ENCODE results near the gene CCDC8.
"Not testable (repeated sequence)": the region's sequence is repeated elsewhere in the genome, so short reads cannot be mapped to it uniquely, and the experiment has no call there.

Gene CCDC8

GRCh38 chr19:46404753-46405468 is 8.5 kb downstream of the CCDC8 start:
- no peak for DNase-seq (ENCODE audit: low read depth in 1 of 2, low spot score in 1 of 2)

DNA sequence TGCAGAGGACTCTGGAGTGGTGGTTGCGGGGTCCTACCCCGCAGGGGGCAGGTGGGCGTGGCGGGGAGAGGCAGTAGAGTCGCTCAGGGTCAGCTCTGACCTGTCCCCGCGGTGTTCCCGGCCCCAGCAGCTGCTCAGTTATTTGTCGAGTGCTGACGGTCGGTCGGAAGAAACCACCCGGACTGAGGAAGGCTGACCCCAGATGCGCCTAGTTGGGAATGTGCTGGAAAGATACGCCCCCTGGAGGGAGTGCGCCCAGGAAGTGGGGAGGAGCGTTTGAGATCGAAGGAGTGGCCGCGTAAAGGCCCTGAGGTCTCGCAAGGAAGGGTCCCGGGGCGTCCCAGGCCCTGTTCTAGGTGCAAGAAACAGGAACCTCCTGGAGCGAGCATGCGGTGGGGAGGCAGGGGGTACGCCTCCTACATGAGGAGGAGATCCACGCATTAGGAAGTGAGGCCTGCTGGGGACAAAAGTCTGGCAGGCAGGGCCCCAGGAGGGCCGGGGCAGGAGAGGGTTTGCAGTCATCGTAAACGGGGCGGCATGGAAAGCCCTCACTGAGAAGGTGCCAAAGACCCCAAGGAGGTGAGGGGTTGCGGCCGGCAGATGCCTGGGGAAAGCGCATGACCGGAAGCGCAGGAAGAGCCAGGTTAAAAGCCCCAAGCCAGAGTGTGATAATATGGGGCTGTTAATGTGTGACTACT is 9.2 kb downstream of the CCDC8 start:
- no peak for DNase-seq (ENCODE audit: low read depth in 1 of 2, low spot score in 1 of 2)

DNA sequence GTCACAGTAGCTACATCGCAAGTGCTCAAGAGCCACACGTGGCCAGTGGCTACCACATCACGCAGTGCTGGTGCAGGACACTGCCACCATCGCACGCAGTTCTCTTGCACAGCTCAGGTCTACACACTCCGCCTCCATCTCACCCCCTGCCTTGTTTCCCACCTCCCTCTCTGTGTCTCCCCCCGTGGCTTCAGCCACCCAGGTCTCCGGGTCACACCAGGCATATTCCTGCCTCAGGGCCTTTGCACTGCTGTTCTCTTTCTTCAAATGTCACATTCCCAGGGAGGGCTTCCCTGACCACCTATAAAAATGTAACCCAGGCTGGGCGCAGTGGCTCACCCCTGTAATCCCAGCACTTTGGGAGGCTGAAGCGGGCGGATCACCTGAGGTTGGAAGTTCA is 10.6 kb downstream of the CCDC8 start:
- no peak for DNase-seq (ENCODE audit: low read depth in 1 of 2, low spot score in 1 of 2)

- not testable (repeated sequence) for DNase-seq (ENCODE audit: low read depth in 1 of 2, low spot score in 1 of 2)
Measured at GRCh38 chr19:46397801-46398479, 15.4 kb downstream of the CCDC8 start.

DNA sequence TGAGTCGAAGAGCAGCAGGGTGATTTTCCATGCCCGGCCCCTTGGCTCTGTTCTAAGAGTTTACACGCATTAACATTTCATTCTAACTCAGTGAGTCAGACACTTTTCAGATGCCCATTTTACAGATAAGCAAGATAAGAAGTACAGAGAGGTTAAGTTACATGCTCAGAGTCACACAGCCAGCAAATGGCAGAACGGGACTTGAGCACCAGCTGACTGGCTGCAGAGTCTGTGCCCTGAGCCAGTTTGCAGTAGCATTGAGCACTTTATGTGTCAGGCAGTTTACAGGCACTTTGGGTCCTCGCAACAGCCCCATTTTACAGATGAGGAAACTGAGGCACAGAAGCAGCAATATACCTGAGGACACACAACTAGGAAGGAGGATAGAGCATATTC is 19.0 kb downstream of the CCDC8 start:
- no peak for DNase-seq (ENCODE audit: low read depth in 1 of 2, low spot score in 1 of 2)

DNA sequence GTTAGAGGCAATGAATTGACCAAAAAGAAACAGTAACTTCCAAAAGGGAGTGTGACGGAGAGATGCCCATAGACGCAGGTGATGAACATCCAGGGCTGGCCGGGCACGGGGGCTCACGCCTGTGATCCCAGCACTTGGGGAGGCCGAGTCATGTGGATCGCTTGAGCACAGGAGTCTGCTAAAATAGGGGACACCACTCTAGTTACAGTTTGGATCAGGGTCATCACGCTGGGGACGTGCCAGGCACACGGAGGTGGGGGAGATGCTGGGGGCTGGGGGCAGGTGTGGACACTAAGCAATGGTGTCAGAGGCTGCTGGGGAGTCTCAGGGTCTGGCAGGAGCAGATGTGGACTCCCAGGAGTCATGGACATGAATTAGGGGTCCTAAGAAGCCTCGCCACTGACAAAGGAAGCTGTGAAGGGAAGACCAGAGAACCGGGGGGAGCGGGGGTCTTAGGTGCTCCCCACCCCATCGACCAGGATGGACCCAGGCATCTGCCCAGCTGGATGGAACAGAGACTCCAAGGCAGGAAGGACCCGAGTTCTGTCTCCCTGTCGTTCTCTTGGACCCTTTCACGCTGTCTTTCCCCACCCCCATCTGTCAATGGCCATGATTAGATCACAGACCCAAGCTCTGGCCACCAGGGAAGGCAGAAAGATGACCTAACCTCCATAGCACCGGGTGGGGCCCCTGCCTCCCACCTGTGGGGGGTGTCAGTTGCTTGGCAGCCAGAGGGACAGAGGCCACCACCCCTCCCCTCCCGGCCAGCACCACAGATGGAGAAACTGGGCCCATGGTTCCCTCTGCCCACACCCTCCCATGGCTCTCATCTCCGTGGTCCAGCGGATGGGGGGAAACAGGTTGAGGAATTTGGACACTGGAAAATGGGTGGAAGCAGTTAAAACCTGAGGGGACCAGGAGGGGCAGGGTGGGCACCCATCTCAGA is 19.6 kb downstream of the CCDC8 start:
- DNase-seq (ENCODE audit: low read depth in 1 of 2, low spot score in 1 of 2), result no peak

DNA sequence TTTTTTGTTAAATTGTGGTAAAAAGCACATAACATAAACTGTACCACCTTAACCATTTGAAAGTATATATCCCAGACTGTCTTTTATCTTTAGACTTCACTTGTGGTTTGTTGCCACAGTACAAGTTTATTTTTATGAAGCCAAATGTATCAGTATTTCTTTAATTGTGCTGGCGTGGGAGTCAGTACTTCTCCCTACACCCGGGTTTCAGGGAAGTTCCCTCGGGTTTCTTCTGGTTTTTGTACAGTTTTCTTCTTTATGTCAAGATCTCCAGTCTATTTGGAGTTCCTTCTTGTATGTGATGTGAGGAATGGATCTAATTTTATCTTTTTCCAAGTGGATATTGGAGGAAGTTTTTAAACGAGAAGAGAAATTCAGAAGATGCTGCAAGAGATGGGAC is 20.5 kb downstream of the CCDC8 start:
- DNase-seq (ENCODE audit: low read depth in 1 of 2, low spot score in 1 of 2), result no peak

DNA sequence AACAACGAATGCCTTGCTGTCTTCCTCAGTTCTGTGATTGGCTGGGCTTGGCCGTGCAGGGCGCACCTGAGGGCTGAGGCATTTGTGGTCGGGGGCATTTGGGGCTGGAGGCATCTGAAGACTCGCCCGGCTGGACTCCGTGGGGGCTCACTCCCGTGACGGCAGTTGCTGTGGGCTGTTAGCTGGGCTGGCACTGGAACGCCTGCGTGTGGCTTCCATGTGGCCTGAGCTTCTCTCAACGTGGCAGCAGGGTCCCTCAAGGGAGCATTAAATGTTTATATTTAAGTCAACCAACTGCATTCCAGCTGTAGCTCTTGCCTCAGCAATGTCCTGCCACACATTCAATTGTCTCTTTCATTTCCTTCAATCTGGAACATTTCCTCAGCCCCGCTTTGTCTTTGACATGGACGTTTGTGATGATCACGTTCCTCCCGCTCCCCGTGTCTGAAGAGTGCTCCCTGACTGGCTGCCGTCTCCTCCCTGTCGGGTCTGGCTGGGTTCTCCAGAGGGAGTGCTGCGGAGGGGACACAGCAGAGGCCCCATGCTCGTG is 21.0 kb downstream of the CCDC8 start:
- DNase-seq (ENCODE audit: low read depth in 1 of 2, low spot score in 1 of 2), result no peak

GRCh38 chr19:46391296-46392251 is 21.8 kb downstream of the CCDC8 start:
- DNase-seq (ENCODE audit: low read depth in 1 of 2, low spot score in 1 of 2), result no peak

DNA sequence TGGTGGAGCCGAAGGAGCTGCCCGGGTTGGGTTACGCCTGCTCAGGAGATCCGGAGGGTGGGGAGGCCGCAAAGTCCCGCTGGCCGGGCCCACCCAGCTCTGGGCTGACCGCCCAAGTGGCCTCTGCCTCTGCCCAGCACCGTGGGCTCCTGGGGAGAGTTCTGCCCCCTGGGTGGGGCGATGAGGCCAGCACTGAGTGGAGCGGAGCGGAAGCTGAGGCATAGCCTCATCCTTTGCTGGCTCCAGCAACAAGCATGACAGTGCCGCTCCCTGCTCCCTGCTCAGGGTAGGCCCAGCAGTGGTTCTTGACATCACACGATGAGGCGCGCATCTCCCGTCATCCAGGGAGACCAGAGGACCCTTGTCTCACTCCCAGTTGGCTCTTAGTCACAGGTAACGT is 22.5 kb downstream of the CCDC8 start:
- no peak for DNase-seq (ENCODE audit: low read depth in 1 of 2, low spot score in 1 of 2)

GRCh38 chr19:46390121-46390858 is 23.1 kb downstream of the CCDC8 start:
- no peak for DNase-seq (ENCODE audit: low read depth in 1 of 2, low spot score in 1 of 2)

DNA sequence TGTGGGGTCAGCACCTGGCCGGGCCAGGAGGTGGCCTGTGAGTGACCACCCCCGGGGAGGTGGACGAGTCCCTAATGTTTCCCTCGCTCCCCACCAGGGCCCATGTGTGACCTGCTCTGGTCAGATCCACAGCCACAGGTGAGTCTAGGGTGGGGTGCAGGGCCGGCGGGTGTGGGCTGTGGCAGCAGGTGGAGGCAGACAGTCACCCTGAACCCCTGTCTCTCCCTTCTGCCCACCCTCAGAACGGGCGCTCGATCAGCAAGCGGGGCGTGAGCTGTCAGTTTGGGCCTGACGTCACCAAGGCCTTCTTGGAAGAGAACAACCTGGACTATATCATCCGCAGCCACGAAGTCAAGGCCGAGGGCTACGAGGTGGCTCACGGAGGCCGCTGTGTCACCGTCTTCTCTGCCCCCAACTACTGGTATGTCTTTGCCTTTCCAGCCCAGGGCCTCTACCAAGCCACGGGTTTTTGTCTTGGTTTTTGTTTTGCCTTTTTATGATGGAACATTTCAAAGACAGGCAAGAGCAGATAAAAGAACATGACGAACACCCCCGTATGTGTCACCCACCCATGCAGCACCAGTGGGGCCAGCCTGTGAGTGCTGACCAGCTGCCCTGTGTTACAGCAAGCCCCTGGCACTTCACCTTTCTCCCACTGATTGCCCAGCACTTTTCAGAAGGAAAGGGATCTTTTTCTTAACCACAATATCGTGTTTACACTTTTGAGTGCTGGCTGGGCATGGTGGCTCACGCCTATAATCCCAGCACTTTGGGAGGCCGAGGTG is 24.9 kb downstream of the CCDC8 start:
- no peak for DNase-seq (ENCODE audit: low read depth in 1 of 2, low spot score in 1 of 2)

- no peak for DNase-seq (ENCODE audit: low read depth in 1 of 2, low spot score in 1 of 2)
Measured at GRCh38 chr19:46387713-46388130, 25.6 kb downstream of the CCDC8 start.

DNA sequence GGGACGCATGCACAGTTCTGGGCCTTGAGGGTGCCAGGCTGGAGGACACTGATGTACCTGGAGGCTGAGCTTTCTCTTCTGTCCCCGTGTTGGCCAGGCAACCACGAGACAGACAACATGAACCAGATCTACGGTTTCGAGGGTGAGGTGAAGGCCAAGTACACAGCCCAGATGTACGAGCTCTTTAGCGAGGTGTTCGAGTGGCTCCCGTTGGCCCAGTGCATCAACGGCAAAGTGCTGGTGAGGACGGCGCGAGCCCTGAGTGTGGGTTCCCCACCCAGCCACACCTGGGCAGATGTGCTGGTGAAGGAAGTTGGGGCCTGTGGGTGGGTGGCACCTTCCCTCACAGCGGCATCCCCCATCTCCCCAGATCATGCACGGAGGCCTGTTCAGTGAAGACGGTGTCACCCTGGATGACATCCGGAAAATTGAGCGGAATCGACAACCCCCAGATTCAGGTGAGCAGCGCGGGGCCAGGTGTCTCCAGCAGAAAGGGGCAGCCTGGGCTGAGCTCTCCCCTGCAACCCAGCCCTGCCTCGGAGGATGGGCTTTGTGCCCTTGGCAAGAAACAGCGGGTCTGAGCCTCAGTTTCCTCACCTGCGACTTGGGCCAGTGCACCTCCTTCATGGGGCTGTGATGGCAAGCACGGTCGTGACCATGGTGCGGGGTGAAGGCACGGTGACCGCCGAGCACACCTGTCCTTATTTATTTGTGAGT is 26.2 kb downstream of the CCDC8 start:
- no peak for DNase-seq (ENCODE audit: low read depth in 1 of 2, low spot score in 1 of 2)

GRCh38 chr19:46386151-46386550 is 27.2 kb downstream of the CCDC8 start:
- no peak for DNase-seq (ENCODE audit: low read depth in 1 of 2, low spot score in 1 of 2)

DNA sequence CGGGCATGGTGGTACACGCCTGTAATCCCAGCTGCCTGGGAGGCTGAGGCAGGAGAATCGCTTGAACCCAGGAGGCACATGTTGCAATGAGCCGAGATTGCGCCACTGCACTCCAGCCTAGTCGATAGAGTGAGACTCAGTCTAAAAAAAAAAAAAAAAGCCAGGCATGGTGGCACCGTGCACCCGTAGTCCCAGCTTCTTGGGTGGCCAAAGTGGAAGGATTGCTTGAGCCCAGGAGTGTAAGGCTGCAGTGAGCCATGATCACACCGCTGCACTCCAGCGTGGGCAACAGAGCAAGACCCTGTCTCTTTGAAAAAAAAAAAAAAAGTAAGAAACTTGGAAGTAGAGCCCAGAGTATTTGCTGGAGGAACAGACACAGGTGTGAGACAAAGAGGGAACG is 27.7 kb downstream of the CCDC8 start:
- no peak for DNase-seq (ENCODE audit: low read depth in 1 of 2, low spot score in 1 of 2)

GRCh38 chr19:46384396-46384795 is 29.0 kb downstream of the CCDC8 start:
- no peak for DNase-seq (ENCODE audit: low read depth in 1 of 2, low spot score in 1 of 2)

DNA sequence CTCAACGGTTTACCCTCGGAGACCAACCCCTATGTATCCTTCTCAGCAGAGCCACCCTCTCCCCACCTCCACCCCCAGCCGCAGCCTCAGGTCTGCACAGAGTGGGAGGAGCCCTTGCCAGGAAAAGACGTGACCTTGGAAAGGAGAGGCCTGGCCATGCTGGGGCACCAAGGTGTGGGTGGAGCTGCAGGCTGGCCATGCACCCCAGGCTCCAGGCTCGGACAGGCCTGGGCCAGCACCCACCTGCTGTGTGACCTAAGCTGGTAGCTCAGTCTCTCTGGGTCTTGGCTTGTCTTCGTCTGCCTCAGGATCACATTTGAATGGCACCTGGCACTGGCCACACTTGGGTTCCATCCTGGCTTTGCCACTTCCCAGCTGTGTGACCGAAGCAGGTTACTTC is 29.5 kb downstream of the CCDC8 start:
- DNase-seq (ENCODE audit: low read depth in 1 of 2, low spot score in 1 of 2), result no peak

Measured in activated T-helper 1 cell treated with anti-CD3 and anti-CD28 coated beads, Interleukin-2, amount 50 U/mL, for 16 hours (primary cell).